ENCODE data around the gene SNAP91.

SNAP91 gene

DNA sequence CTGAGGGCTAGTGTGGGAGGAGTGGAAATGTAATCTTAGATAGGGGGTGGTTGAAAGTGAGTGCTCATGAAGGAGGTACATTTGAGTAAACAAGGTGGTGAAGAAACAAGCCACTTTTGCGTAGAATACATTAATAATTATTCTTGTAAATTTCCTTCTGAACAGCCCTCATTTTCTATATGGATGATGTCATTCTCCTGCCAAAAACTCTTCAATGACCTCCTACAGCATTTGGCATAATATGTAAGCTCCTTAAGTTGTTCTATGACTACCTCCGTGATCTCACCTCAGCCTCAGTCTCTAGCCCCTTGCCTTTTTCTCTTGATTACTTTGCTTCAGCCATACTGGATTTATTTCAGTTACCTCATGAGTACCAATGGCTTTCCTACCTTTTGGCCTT, 14.0 kb upstream of the SNAP91 start:
- no peak overlapping the region for H3K4me3 ChIP-seq
- no peak for DNase-seq (ENCODE audit: low read depth, low spot score)
- H3K27ac ChIP-seq: no peak overlapping the region
- TF ChIP-seq EZH2 (IDR thresholded peaks at IDR 0.05) (no peak), FOXP2 (optimal IDR thresholded peaks at IDR 0.05; ENCODE audit: control extremely low read depth, extremely low read length, insufficient read depth) (no peak), POLR2AphosphoS5 (IDR thresholded peaks at IDR 0.05; ENCODE audit: borderline replicate concordance, low read depth, low read length) (no peak)
- H3K9me3 ChIP-seq (ENCODE audit: low read depth, low read length): no peaks in the 10 kb centered on the region
- no peaks in the 10 kb centered on the region for H3K36me3 ChIP-seq (ENCODE audit: insufficient read depth, low read length)
- no peak overlapping the region for H3K9ac ChIP-seq (ENCODE audit: insufficient read length)

DNA sequence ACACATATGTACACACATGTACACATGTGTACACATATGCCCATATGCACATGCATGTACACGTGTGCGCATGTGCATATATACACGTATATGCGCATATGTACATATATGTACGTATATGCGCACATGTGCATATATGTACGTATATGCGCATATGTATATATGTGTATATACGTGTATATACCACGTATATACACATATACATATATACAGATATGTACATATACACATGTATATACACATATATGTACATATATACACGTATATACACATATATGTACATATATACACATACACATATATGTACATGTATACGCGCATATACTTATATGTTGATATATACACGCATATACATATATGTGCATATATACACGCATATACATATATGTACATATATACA, 8.9 kb upstream of the SNAP91 start:
- H3K27ac ChIP-seq: no peak overlapping the region
- H3K9ac ChIP-seq (ENCODE audit: insufficient read length): no peak overlapping the region
- no peak for TF ChIP-seq POLR2AphosphoS5 (IDR thresholded peaks at IDR 0.05; ENCODE audit: borderline replicate concordance, low read depth, low read length)
- no peak for TF ChIP-seq FOXP2 (optimal IDR thresholded peaks at IDR 0.05; ENCODE audit: control extremely low read depth, extremely low read length, insufficient read depth)
- TF ChIP-seq EZH2 (IDR thresholded peaks at IDR 0.05): no peak
- H3K4me3 ChIP-seq: no peak overlapping the region
- no peaks in the 10 kb centered on the region for H3K36me3 ChIP-seq (ENCODE audit: insufficient read depth, low read length)
- H3K9me3 ChIP-seq (ENCODE audit: low read depth, low read length): no peaks in the 10 kb centered on the region
- no peak for DNase-seq (ENCODE audit: low read depth, low spot score)

DNA sequence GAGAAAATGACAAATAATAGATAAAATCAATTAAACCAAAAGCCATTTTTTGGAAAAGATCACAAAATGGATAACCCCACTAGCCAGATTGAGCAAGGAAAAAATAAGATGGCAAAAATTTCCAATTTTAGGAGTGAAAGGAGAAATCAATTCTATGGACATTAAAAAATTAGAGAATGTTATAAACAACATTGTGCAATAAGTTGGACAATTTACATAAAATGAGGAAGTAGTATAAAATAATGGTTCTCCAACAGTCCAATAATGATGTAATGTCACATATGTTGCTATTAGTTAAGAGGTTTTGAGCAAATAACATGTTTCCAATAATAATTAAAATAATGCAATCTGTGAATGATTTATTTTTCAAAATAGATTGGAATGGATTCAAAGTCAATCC, 3.1 kb upstream of the SNAP91 start:
- no peak overlapping the region for H3K27ac ChIP-seq
- H3K4me3 ChIP-seq: no peak overlapping the region
- no peak overlapping the region for H3K9ac ChIP-seq (ENCODE audit: insufficient read length)
- no peak for TF ChIP-seq EZH2 (IDR thresholded peaks at IDR 0.05)
- TF ChIP-seq FOXP2 (optimal IDR thresholded peaks at IDR 0.05; ENCODE audit: control extremely low read depth, extremely low read length, insufficient read depth): no peak
- TF ChIP-seq POLR2AphosphoS5 (IDR thresholded peaks at IDR 0.05; ENCODE audit: borderline replicate concordance, low read depth, low read length): no peak
- no peaks in the 10 kb centered on the region; the same call in 1 of the 2 replicates for H3K9me3 ChIP-seq (ENCODE audit: low read depth, low read length)
- DNase-seq (ENCODE audit: low read depth, low spot score): no peak
- H3K36me3 ChIP-seq (ENCODE audit: insufficient read depth, low read length): no peaks in the 10 kb centered on the region

DNA sequence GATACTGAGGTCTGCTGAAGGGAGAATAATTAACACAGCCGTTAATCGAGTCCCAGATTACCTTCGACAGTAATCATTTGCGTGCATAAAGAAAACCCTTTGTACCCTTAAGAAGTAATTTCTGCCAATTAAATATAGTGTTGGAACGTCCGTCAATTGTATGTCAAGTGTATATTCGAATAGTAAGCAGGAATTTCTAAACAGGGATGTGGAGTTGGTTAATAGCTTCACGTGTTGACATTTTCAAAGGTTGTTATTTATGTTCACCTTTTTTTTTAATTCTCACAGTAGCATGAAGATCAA, 798 bp upstream of the SNAP91 start:
- no peak overlapping the region for H3K27ac ChIP-seq
- no peak overlapping the region; the same call in 1 of the 2 replicates for H3K4me3 ChIP-seq
- no peak for DNase-seq (ENCODE audit: low read depth, low spot score)
- no peaks in the 10 kb centered on the region for H3K36me3 ChIP-seq (ENCODE audit: insufficient read depth, low read length)
- TF ChIP-seq POLR2AphosphoS5 (IDR thresholded peaks at IDR 0.05; ENCODE audit: borderline replicate concordance, low read depth, low read length) (no peak), FOXP2 (optimal IDR thresholded peaks at IDR 0.05; ENCODE audit: control extremely low read depth, extremely low read length, insufficient read depth) (no peak), EZH2 (IDR thresholded peaks at IDR 0.05) (no peak)
- H3K9ac ChIP-seq (ENCODE audit: insufficient read length): no peak overlapping the region
- no peaks in the 10 kb centered on the region; the same call in 1 of the 2 replicates for H3K9me3 ChIP-seq (ENCODE audit: low read depth, low read length)

DNA sequence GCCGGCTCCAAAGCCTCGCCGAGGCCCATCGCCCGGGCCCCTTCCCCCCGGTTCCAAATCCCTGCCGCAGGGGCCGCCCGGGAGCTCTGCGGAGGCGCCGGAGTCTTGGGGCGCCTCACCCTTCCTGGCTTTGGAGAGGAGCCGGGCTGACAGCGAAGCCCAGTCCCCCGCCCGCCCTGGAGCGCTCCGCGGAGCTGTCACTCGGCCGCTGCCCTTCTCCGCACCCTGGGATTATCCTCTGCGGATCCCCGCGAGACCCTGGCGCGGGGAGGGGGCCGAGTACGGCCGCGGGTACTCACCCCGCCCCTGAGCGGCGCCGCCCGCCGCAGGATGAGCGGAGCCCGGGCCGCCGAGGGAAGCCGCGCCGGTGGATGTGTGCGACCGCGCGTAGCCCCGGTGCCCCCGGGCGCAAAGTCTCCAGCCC, 343 bp downstream of the SNAP91 start:
- peak overlapping the region; percentile 78 for H3K4me3 ChIP-seq
- no peak for TF ChIP-seq FOXP2 (optimal IDR thresholded peaks at IDR 0.05; ENCODE audit: control extremely low read depth, extremely low read length, insufficient read depth)
- TF ChIP-seq POLR2AphosphoS5 (IDR thresholded peaks at IDR 0.05; ENCODE audit: borderline replicate concordance, low read depth, low read length): no peak
- TF ChIP-seq EZH2 (IDR thresholded peaks at IDR 0.05): no peak
- H3K36me3 ChIP-seq (ENCODE audit: insufficient read depth, low read length): no peaks in the 10 kb centered on the region
- no peak overlapping the region for H3K27ac ChIP-seq
- H3K9ac ChIP-seq (ENCODE audit: insufficient read length): no peak overlapping the region
- H3K9me3 ChIP-seq (ENCODE audit: low read depth, low read length): no peaks in the 10 kb centered on the region; the same call in 1 of the 2 replicates
- no peak for DNase-seq (ENCODE audit: low read depth, low spot score)

DNA sequence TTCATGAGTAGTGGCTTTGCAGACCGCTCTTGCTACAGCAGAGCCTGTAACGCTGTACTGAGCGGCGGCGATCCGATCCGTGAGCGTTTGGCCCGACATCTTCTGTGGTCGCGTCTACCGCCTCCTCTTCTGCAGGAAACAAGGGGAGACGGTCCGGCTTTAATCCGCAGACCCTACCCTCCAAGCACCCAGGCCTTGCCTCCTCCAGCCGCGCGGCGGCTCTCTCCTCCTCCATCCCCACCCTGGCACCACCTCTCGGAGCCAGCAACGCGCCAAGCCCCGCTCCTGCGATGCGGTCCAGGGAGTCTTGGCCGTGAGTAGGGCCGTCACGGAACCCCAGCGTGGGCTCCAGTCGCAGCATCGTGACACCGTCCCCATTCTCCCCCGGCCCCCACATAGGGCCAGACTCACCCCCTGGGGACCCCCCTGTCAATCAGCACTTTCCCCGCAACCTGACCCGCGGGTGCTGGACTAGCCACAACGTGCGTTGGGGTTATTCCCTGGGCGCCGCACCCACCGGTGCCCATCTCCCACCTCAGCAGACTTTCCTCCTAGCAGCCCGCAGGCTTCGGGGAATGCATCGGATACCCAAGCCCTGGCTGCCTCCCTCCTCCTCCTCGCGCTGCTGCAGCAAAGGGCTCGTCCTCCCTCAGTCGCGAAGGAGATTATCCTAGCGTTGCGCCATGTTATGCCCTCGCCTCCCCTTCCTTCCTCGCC, 914 bp downstream of the SNAP91 start:
- Histone ChIP-seq H3K9me3 (ENCODE audit: low read depth, low read length) (no peaks in the 10 kb centered on the region; the same call in 1 of the 2 replicates), H3K9ac (ENCODE audit: insufficient read length) (no peak overlapping the region), H3K4me3 (peak overlapping the region; percentile 78), H3K27ac (no peak overlapping the region), H3K36me3 (ENCODE audit: insufficient read depth, low read length) (no peaks in the 10 kb centered on the region)
- DNase-seq (ENCODE audit: low read depth, low spot score): no peak
- no peak for TF ChIP-seq FOXP2 (optimal IDR thresholded peaks at IDR 0.05; ENCODE audit: control extremely low read depth, extremely low read length, insufficient read depth)
- TF ChIP-seq POLR2AphosphoS5 (IDR thresholded peaks at IDR 0.05; ENCODE audit: borderline replicate concordance, low read depth, low read length): no peak

DNA sequence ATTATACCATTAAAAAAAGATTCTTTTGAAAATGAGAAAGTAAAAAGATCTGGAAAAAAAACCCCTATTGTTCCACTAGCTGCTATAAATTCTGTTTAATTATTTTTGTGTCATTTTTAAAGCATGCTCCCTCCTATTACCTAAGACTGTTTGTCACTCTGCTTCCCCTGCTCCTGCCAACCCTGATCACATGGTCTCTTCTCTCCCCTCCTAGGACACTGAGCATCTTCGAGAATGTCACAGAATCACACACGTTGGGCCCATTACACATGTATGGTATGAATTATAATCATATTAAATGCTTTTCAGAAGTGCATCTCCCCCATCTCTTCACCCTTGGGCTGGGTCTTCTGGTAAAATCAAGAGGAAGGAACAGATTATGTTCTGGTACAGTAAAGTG, 6.2 kb downstream of the SNAP91 start:
- Histone ChIP-seq H3K27ac (no peak overlapping the region), H3K36me3 (ENCODE audit: insufficient read depth, low read length) (no peaks in the 10 kb centered on the region), H3K9me3 (ENCODE audit: low read depth, low read length) (no peaks in the 10 kb centered on the region), H3K9ac (ENCODE audit: insufficient read length) (no peak overlapping the region), H3K4me3 (no peak overlapping the region)
- TF ChIP-seq EZH2 (IDR thresholded peaks at IDR 0.05): no peak
- TF ChIP-seq POLR2AphosphoS5 (IDR thresholded peaks at IDR 0.05; ENCODE audit: borderline replicate concordance, low read depth, low read length): no peak
- no peak for TF ChIP-seq FOXP2 (optimal IDR thresholded peaks at IDR 0.05; ENCODE audit: control extremely low read depth, extremely low read length, insufficient read depth)
- no peak for DNase-seq (ENCODE audit: low read depth, low spot score)

DNA sequence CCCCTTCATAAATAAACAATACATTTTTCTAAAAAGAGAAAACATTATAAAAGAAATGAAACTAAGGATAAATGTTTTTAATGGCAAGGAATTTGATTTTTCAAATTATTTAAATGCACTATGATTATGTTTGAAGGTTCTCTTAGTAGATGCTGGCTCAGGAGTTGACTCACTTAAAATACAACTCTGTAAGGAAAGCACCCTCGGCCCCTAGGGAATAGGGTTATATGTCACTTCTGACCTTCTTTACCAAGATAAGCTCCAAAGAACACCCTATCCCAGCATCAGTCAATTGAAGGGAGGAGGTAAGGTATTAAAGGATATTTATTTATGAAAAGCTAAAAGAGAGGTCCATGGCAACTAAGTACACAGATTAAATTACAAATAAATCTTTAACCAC, 6.8 kb downstream of the SNAP91 start:
- DNase-seq (ENCODE audit: low read depth, low spot score): no peak
- TF ChIP-seq EZH2 (IDR thresholded peaks at IDR 0.05) (no peak), POLR2AphosphoS5 (IDR thresholded peaks at IDR 0.05; ENCODE audit: borderline replicate concordance, low read depth, low read length) (no peak), FOXP2 (optimal IDR thresholded peaks at IDR 0.05; ENCODE audit: control extremely low read depth, extremely low read length, insufficient read depth) (no peak)
- Histone ChIP-seq H3K9ac (ENCODE audit: insufficient read length) (no peak overlapping the region), H3K9me3 (ENCODE audit: low read depth, low read length) (no peaks in the 10 kb centered on the region), H3K36me3 (ENCODE audit: insufficient read depth, low read length) (no peaks in the 10 kb centered on the region), H3K4me3 (no peak overlapping the region), H3K27ac (no peak overlapping the region)

DNA sequence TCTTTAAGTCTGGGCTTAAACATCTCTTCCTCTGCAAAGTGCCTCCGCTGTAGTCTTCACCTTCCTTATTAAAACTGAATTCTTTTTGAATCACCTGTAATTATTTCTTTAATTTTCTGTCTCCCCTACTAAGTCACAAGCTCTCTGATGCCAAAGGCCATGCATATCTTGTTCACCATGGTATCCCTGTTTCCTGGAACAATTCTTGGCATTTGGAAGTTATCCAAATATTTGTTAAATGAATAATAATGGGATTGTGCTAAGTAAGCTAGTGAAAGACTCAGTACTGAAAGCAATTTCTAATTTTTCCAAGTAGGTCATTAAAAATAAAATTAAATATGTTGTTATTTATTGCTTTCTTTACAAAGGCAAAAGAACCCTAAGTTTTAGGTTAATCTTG, 12.2 kb downstream of the SNAP91 start:
- no peaks in the 10 kb centered on the region for H3K36me3 ChIP-seq (ENCODE audit: insufficient read depth, low read length)
- no peaks in the 10 kb centered on the region for H3K9me3 ChIP-seq (ENCODE audit: low read depth, low read length)
- no peak for DNase-seq (ENCODE audit: low read depth, low spot score)
- H3K27ac ChIP-seq: no peak overlapping the region
- no peak overlapping the region for H3K4me3 ChIP-seq
- no peak overlapping the region for H3K9ac ChIP-seq (ENCODE audit: insufficient read length)
- TF ChIP-seq POLR2AphosphoS5 (IDR thresholded peaks at IDR 0.05; ENCODE audit: borderline replicate concordance, low read depth, low read length) (no peak), FOXP2 (optimal IDR thresholded peaks at IDR 0.05; ENCODE audit: control extremely low read depth, extremely low read length, insufficient read depth) (no peak), EZH2 (IDR thresholded peaks at IDR 0.05) (no peak)
